IMR-90 (cell line): ENCODE measurements around the gene ABHD16B. TPM values are rescaled to one million over a fixed set of nuclear protein-coding genes. Genes with fewer than 3 reads are reported as not detected.

Experiments used
- ATAC-seq: fragments of 200-7000 bp; cut with Tn5 transposase; 2 replicates; pipeline ENCODE4 v1.9.1; 2020; ENCODE audit warnings: low read depth, mild to moderate bottlenecking, moderate library complexity
- BruUV-seq: library from RNA; stranded (reverse); fragments of 400-500 nt; replicated peaks from 2 replicates; lab custom pipeline; 2021; lab: Mats Ljungman, UMichigan
- CTCF ChIA-PET: fragments of 300-600 bp; formaldehyde crosslinking; extraction: SDS; loops from one replicate; lab custom pipeline; 2021; ENCODE audit warnings: antibody characterized with exemption; lab: Yijun Ruan, JAX
- POLR2A ChIA-PET: fragments of 300-600 bp; sonication (Branson Sonifier 250); formaldehyde crosslinking; loops from one replicate; lab custom pipeline; 2022; ENCODE audit warnings: antibody characterized with exemption; ENCODE audit not compliant: unreplicated experiment; lab: Charles Lee
- DNase-seq: peaks from one replicate; pipeline ENCODE4 v3.0.0; 2013
- H2AFZ ChIP-seq: replicated peaks from 2 replicates; pipeline ENCODE3; 2013; ENCODE audit warnings: low read length, mild to moderate bottlenecking; ENCODE audit not compliant: poor library complexity
- H2AK5ac ChIP-seq: 2 replicates; pipeline ENCODE4 v1.6.1; 2013; ENCODE audit warnings: low read depth, low read length, inconsistent platforms
- H2AK9ac ChIP-seq: replicated peaks from 2 replicates; pipeline ENCODE3; 2013; ENCODE audit warnings: mild to moderate bottlenecking, low read depth, low read length, moderate library complexity; ENCODE audit not compliant: poor library complexity
- H2BK120ac ChIP-seq: 2 replicates; pipeline ENCODE4 v1.6.1; 2013; ENCODE audit warnings: low read depth, low read length, inconsistent platforms
- H2BK15ac ChIP-seq: 3 replicates; pipeline ENCODE4 v1.6.1; 2013; ENCODE audit warnings: low read depth, low read length, inconsistent platforms
- H2BK20ac ChIP-seq: 2 replicates; pipeline ENCODE4 v1.6.1; 2013; ENCODE audit warnings: low read depth, mild to moderate bottlenecking, inconsistent platforms, low read length, moderate library complexity
- H2BK5ac ChIP-seq: 2 replicates; pipeline ENCODE4 v1.6.1; 2013; ENCODE audit warnings: mild to moderate bottlenecking, low read depth, low read length, inconsistent platforms; ENCODE audit not compliant: poor library complexity, severe bottlenecking
- H3K14ac ChIP-seq: replicated peaks from 2 replicates; pipeline ENCODE4 v1.6.1; 2013; ENCODE audit warnings: low read depth, low read length, inconsistent platforms
- H3K18ac ChIP-seq: 2 replicates; pipeline ENCODE4 v1.6.1; 2013; ENCODE audit warnings: low read depth, low read length, control low read depth
- H3K23ac ChIP-seq: 2 replicates; pipeline ENCODE4 v1.6.1; 2013; ENCODE audit warnings: low read depth, low read length, inconsistent platforms
- H3K27ac ChIP-seq: 2 replicates; pipeline ENCODE4 v1.5.1; 2013; ENCODE audit warnings: mild to moderate bottlenecking, control low read depth, low read length; ENCODE audit not compliant: insufficient read depth
- H3K27me3 ChIP-seq: 2 replicates; pipeline ENCODE4 v1.6.1; 2013; ENCODE audit warnings: low read length; ENCODE audit not compliant: control insufficient read depth, insufficient read depth
- H3K36me3 ChIP-seq: 2 replicates; pipeline ENCODE4 v1.6.1; 2013; ENCODE audit warnings: low read length, mixed read lengths; ENCODE audit not compliant: control insufficient read depth, insufficient read depth
- H3K4ac ChIP-seq: 2 replicates; pipeline ENCODE4 v1.6.1; 2013; ENCODE audit warnings: low read depth, low read length, inconsistent platforms
- H3K4me1 ChIP-seq: 2 replicates; pipeline ENCODE4 v1.6.1; 2013; ENCODE audit warnings: low read length, mixed read lengths; ENCODE audit not compliant: control insufficient read depth, insufficient read depth
- H3K4me2 ChIP-seq: 2 replicates; pipeline ENCODE4 v1.6.1; 2013; ENCODE audit warnings: low read depth, mild to moderate bottlenecking, control low read depth, low read length, moderate library complexity
- H3K4me3 ChIP-seq: 2 replicates; pipeline ENCODE4 v1.5.1; 2013; ENCODE audit warnings: low read depth, mild to moderate bottlenecking, control low read depth, low read length, moderate library complexity; ENCODE audit not compliant: insufficient read depth
- H3K56ac ChIP-seq: 2 replicates; pipeline ENCODE4 v1.6.1; 2013; ENCODE audit warnings: low read length, inconsistent platforms; ENCODE audit not compliant: insufficient read depth; ENCODE audit errors: extremely low read depth
- H3K79me1 ChIP-seq, 2 experiments: 2 replicates each; pipeline ENCODE4 v1.6.1; 2013; ENCODE audit warnings: low read length in 2 of 2, inconsistent platforms in 1 of 2, low read depth in 1 of 2
- H3K9ac ChIP-seq: 2 replicates; pipeline ENCODE4 v1.6.1; 2013; ENCODE audit warnings: low read depth, low read length, control low read depth
- H3K9me1 ChIP-seq: 2 replicates; pipeline ENCODE4 v1.6.1; 2013; ENCODE audit warnings: low read length, inconsistent platforms; ENCODE audit not compliant: insufficient read depth
- H3K9me3 ChIP-seq: 2 replicates; pipeline ENCODE4 v1.6.1; 2013; ENCODE audit warnings: low read length; ENCODE audit not compliant: control insufficient read depth, insufficient read depth
- H4K20me1 ChIP-seq: 2 replicates; pipeline ENCODE4 v1.6.1; 2013; ENCODE audit warnings: low read length, inconsistent platforms; ENCODE audit not compliant: insufficient read depth
- H4K5ac ChIP-seq: 2 replicates; pipeline ENCODE4 v1.6.1; 2013; ENCODE audit warnings: mild to moderate bottlenecking, low read depth, low read length, control low read depth
- H4K8ac ChIP-seq, 2 experiments: 2 replicates each; pipeline ENCODE4 v1.6.1; 2013; ENCODE audit warnings: low read depth in 2 of 2, low read length in 2 of 2, control low read depth in 1 of 2, inconsistent platforms in 1 of 2
- H4K91ac ChIP-seq: 2 replicates; pipeline ENCODE4 v1.6.1; 2013; ENCODE audit warnings: low read depth, low read length, inconsistent platforms; ENCODE audit not compliant: insufficient read depth
- BHLHE40 ChIP-seq: fragments of 150-350 bp; IDR thresholded peaks from 2 replicates; pipeline ENCODE4 v1.6.1; 2016; ENCODE audit warnings: mild to moderate bottlenecking, low read depth, low read length
- CHD1 ChIP-seq: IDR thresholded peaks from 2 replicates; pipeline ENCODE4 v1.6.1; 2012; ENCODE audit warnings: low read depth, low read length, improper control_type of control experiment
- FOS ChIP-seq: fragments of 150-350 bp; IDR thresholded peaks from 2 replicates; pipeline ENCODE4 v1.6.1; 2016; ENCODE audit warnings: low read depth, low read length
- MAFK ChIP-seq: IDR thresholded peaks from 2 replicates; pipeline ENCODE4 v1.6.1; 2012; ENCODE audit warnings: low read depth, low read length, improper control_type of control experiment
- MAZ ChIP-seq: IDR thresholded peaks from 2 replicates; pipeline ENCODE4 v1.6.1; 2012; ENCODE audit warnings: low read depth, mild to moderate bottlenecking, low read length, improper control_type of control experiment, moderate library complexity, borderline replicate concordance
- MXI1 ChIP-seq: IDR thresholded peaks from 2 replicates; pipeline ENCODE4 v1.6.1; 2012; ENCODE audit warnings: low read depth, mild to moderate bottlenecking, low read length, moderate library complexity, borderline replicate concordance
- NFE2L2 ChIP-seq: fragments of 150-350 bp; IDR thresholded peaks from 2 replicates; pipeline ENCODE4 v1.6.1; 2016; ENCODE audit warnings: low read depth, mild to moderate bottlenecking, low read length
- POLR2A ChIP-seq: IDR thresholded peaks from 2 replicates; pipeline ENCODE4 v1.6.1; 2012; ENCODE audit warnings: mild to moderate bottlenecking, low read depth, low read length
- RAD21 ChIP-seq: IDR thresholded peaks from 2 replicates; pipeline ENCODE4 v1.6.1; 2012; ENCODE audit warnings: low read length, improper control_type of control experiment
- RCOR1 ChIP-seq: IDR thresholded peaks from 2 replicates; pipeline ENCODE4 v1.6.1; 2012; ENCODE audit warnings: mild to moderate bottlenecking, low read length, improper control_type of control experiment; ENCODE audit not compliant: insufficient replicate concordance
- RFX5 ChIP-seq: IDR thresholded peaks from 2 replicates; pipeline ENCODE4 v1.8.0; 2012; ENCODE audit warnings: low read depth, mild to moderate bottlenecking, low read length, moderate library complexity
- SMC3 ChIP-seq: fragments of 150-350 bp; IDR thresholded peaks from 2 replicates; pipeline ENCODE4 v1.6.1; 2016; ENCODE audit warnings: low read depth, mild to moderate bottlenecking, antibody characterized with exemption, low read length, moderate library complexity
- WGBS, 2 experiments: methylation state at CpG; one replicate each; pipeline versions ENCODE4 v1.1.5 to v1.1.7; 2013; ENCODE audit warnings: missing lambda C conversion rate in 2 of 2; ENCODE audit not compliant: insufficient read length in 1 of 2; ENCODE audit errors: extremely low coverage in 2 of 2; 5-methylcytosine and 5-hydroxymethylcytosine counted together
- dilution Hi-C: fragments of 300-500 bp; cut with HindIII; formaldehyde crosslinking; loops from one replicate; pipeline ENCODE4 v1.14.3; 2018; ENCODE audit warnings: low sequenced_read_pairs; ENCODE audit not compliant: unreplicated experiment
- in situ Hi-C: fragments of 300-500 bp; cut with MboI; formaldehyde crosslinking; loops from 3 replicates; pipeline ENCODE4 v1.14.3; 2019; ENCODE audit warnings: low sequenced_read_pairs, inconsistent platforms, mixed read lengths
- intact Hi-C: fragments of 100-400 bp; cut with micrococcal nuclease; formaldehyde crosslinking; loops from 2 replicates; pipeline ENCODE4 v1.10.0; 2022
- polyA plus RNA-seq, 3 experiments: library from polyadenylated mRNA; depleted of rRNA; stranded (reverse); fragments of >200 nt; gene quantifications; 2 replicates each; pipeline ENCODE4 v1.2.3, GENCODE V29; 2012; ENCODE audit warnings: low replicate concordance in 1 of 3
- total RNA-seq: library from RNA; depleted of rRNA; stranded (reverse); fragments of >200 nt; gene quantifications from 2 replicates; pipeline ENCODE4 v1.2.3, GENCODE V29; 2012
- TF ChIP-seq, protein P1 (sequence below): fragments of 150-350 bp; IDR thresholded peaks from 2 replicates; pipeline ENCODE4 v1.6.1; 2016; ENCODE audit warnings: low read depth, mild to moderate bottlenecking, low read length, moderate library complexity, borderline replicate concordance
- TF ChIP-seq, protein P2 (sequence below): conservative IDR thresholded peaks from 2 replicates; pipeline ENCODE4 v1.5.1; 2012; ENCODE audit warnings: mild to moderate bottlenecking, low read depth, low read length, improper control_type of control experiment

ABHD16B gene
- total and polyA plus RNA-seq, 2 of the 4 experiments (the other 2 are of a cell fraction), result 0.05 TPM; not detected in 1

DNA sequence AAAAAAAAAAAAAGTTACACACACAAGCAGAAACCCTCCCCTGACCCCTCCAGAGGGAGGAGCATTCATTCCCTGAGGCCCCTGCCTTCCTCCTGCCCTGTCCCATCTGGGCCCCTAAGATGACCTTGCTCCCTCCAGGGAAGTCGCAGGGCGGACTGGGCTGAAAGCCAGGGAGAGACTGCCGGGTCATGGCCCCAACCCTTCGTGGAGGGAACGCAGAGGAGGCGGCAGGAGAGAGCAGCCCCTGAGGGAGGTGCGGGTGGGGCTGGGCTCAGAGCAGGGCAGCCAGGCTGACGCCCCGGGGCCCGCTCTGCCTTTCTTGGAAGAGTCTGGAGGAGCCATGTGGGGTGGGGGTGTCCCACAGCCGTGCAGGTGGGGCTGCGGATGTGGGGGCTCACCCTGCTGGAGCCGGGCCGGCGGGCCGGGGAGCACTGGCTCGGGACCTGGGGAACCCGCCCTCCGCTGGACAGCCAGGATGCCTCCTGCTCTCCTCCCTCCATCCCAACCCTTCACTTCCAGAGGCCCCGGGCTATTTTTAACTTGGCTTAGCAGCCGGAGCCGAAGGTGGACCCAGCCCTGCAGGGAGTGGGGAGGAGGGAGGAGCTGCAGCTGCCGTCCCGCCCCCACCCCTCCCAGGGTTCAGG, 15.0 kb upstream of the ABHD16B start:
- Histone ChIP-seq H3K9me3 (no peaks in the 10 kb centered on the region), H2BK15ac (no peak overlapping the region), H3K4me1 (peaks cover 8% of the 10 kb centered on the region), H3K36me3 (no peaks in the 10 kb centered on the region), H3K79me1 (no peaks in the 10 kb centered on the region), H3K27me3 (peaks cover 6% of the 10 kb centered on the region), H3K27ac (no peak overlapping the region), H3K9me1 (0 out of 2 replicates have a peak, but pooled peaks cover 5% of the 10 kb centered on the region), H3K14ac (peak overlapping the region; percentile 21; the same call in 1 of the 2 replicates), H4K20me1 (no peaks in the 10 kb centered on the region), H3K9ac (no peak overlapping the region), H2BK120ac (0 out of 2 replicates have a peak overlapping the region, but pooled peaks have one; percentile 40), H4K8ac (peak overlapping the region in 1 of 2 experiments; percentile 24; a peak in 1 of 4 replicates), H2AK5ac (peak overlapping the region; percentile 15; the same call in 1 of the 2 replicates), H4K91ac (no peak overlapping the region), H2BK5ac (no peak overlapping the region), H3K4me3 (no peak overlapping the region), H3K4ac (peak overlapping the region; percentile 35), H3K4me2 (no peak overlapping the region), H3K18ac (no peak overlapping the region), H3K23ac (no peak overlapping the region), H2BK20ac (no peak overlapping the region), H4K5ac (peak overlapping the region; percentile 30; the same call in 1 of the 2 replicates), H3K56ac (no peak overlapping the region), H2AK9ac (peak overlapping the region; percentile 91), H2AFZ (peak overlapping the region; percentile 91)
- no peak for DNase-seq
- CTCF ChIA-PET, result no interaction called here
- in situ Hi-C loops, result no loop called here
- POLR2A ChIA-PET, result no interaction called here
- dilution Hi-C loops, result no loop called here
- TF ChIP-seq RFX5 (no peak), BHLHE40 (no peak), RCOR1 (no peak), SMC3 (no peak), FOS (no peak), MAZ (no peak), POLR2A (no peak), RAD21 (no peak), MXI1 (no peak), MAFK (no peak), NFE2L2 (no peak), CHD1 (no peak)
- TF ChIP-seq, protein P1, sequence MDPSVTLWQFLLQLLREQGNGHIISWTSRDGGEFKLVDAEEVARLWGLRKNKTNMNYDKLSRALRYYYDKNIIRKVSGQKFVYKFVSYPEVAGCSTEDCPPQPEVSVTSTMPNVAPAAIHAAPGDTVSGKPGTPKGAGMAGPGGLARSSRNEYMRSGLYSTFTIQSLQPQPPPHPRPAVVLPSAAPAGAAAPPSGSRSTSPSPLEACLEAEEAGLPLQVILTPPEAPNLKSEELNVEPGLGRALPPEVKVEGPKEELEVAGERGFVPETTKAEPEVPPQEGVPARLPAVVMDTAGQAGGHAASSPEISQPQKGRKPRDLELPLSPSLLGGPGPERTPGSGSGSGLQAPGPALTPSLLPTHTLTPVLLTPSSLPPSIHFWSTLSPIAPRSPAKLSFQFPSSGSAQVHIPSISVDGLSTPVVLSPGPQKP, result no peak
- TF ChIP-seq, protein P2, sequence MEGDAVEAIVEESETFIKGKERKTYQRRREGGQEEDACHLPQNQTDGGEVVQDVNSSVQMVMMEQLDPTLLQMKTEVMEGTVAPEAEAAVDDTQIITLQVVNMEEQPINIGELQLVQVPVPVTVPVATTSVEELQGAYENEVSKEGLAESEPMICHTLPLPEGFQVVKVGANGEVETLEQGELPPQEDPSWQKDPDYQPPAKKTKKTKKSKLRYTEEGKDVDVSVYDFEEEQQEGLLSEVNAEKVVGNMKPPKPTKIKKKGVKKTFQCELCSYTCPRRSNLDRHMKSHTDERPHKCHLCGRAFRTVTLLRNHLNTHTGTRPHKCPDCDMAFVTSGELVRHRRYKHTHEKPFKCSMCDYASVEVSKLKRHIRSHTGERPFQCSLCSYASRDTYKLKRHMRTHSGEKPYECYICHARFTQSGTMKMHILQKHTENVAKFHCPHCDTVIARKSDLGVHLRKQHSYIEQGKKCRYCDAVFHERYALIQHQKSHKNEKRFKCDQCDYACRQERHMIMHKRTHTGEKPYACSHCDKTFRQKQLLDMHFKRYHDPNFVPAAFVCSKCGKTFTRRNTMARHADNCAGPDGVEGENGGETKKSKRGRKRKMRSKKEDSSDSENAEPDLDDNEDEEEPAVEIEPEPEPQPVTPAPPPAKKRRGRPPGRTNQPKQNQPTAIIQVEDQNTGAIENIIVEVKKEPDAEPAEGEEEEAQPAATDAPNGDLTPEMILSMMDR, result no peak
- 18% methylated on average over 8 of the region's 24 CpGs; no CpG with 5 or more reads in 1 of the 2 experiments for WGBS, 2 experiments
- ATAC-seq, result peak; percentile 81
- intact Hi-C loops, result no loop called here
- no TSS peak for BruUV-seq
